ENCODE data around the gene AGBL5.
A peak's percentile ranks its signal among the peaks of the same experiment; 100 is the strongest.

Gene AGBL5

GRCh38 chr2:27086090-27086723, 34.7 kb downstream of the AGBL5 start (continued):
- TF ChIP-seq PATZ1 (tag by site-specific recombination; IDR thresholded peaks at IDR 0.05) (0 out of 2 replicates have a peak, but pooled peaks have one; percentile 17), ZNF239 (tag by site-specific recombination; IDR thresholded peaks at IDR 0.05) (no peak), ZNF660 (tag by site-specific recombination; IDR thresholded peaks at IDR 0.05) (peak; percentile 62; the same call in 1 of the 2 replicates), ZNF76 (tag by site-specific recombination; IDR thresholded peaks at IDR 0.05; ENCODE audit: borderline replicate concordance, low read depth) (0 out of 2 replicates have a peak, but pooled peaks have one; percentile 12), FEZF1 (tag by site-specific recombination; IDR thresholded peaks at IDR 0.05) (no peak), GLIS2 (tag by site-specific recombination; IDR thresholded peaks at IDR 0.05) (peak; percentile 64), ZNF169 (tag by site-specific recombination; IDR thresholded peaks at IDR 0.05) (no peak), ZNF645 (tag by site-specific recombination; IDR thresholded peaks at IDR 0.05) (no peak), CTCF (tag by site-specific recombination; IDR thresholded peaks at IDR 0.05) (peak; percentile 71), ZNF10 (tag by site-specific recombination; IDR thresholded peaks at IDR 0.05) (peak; percentile 63; the same call in 1 of the 2 replicates), ZBTB6 (tag by site-specific recombination; IDR thresholded peaks at IDR 0.05) (peak; percentile 86; the same call in 1 of the 2 replicates), ATF2 (tag by site-specific recombination; IDR thresholded peaks at IDR 0.05; ENCODE audit: low read depth) (no peak), ZNF426 (tag by site-specific recombination; IDR thresholded peaks at IDR 0.05) (no peak), ZBTB21 (tag by site-specific recombination; IDR thresholded peaks at IDR 0.05) (no peak), YY2 (tag by site-specific recombination; IDR thresholded peaks at IDR 0.05) (0 out of 2 replicates have a peak, but pooled peaks have one; percentile 11), ZFHX2 (tag by site-specific recombination; conservative IDR thresholded peaks at IDR 0.05) (peak; percentile 54)
- TF ChIP-seq, protein P1, sequence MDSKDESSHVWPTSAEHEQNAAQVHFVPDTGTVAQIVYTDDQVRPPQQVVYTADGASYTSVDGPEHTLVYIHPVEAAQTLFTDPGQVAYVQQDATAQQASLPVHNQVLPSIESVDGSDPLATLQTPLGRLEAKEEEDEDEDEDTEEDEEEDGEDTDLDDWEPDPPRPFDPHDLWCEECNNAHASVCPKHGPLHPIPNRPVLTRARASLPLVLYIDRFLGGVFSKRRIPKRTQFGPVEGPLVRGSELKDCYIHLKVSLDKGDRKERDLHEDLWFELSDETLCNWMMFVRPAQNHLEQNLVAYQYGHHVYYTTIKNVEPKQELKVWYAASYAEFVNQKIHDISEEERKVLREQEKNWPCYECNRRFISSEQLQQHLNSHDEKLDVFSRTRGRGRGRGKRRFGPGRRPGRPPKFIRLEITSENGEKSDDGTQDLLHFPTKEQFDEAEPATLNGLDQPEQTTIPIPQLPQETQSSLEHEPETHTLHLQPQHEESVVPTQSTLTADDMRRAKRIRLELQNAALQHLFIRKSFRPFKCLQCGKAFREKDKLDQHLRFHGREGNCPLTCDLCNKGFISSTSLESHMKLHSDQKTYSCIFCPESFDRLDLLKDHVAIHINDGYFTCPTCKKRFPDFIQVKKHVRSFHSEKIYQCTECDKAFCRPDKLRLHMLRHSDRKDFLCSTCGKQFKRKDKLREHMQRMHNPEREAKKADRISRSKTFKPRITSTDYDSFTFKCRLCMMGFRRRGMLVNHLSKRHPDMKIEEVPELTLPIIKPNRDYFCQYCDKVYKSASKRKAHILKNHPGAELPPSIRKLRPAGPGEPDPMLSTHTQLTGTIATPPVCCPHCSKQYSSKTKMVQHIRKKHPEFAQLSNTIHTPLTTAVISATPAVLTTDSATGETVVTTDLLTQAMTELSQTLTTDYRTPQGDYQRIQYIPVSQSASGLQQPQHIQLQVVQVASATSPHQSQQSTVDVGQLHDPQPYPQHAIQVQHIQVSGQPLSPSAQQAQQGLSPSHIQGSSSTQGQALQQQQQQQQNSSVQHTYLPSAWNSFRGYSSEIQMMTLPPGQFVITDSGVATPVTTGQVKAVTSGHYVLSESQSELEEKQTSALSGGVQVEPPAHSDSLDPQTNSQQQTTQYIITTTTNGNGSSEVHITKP (tag by site-specific recombination; IDR thresholded peaks at IDR 0.05) = no peak
- TF ChIP-seq, protein P2, sequence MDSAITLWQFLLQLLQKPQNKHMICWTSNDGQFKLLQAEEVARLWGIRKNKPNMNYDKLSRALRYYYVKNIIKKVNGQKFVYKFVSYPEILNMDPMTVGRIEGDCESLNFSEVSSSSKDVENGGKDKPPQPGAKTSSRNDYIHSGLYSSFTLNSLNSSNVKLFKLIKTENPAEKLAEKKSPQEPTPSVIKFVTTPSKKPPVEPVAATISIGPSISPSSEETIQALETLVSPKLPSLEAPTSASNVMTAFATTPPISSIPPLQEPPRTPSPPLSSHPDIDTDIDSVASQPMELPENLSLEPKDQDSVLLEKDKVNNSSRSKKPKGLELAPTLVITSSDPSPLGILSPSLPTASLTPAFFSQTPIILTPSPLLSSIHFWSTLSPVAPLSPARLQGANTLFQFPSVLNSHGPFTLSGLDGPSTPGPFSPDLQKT (IDR thresholded peaks at IDR 0.05; ENCODE audit: borderline replicate concordance, low read depth, low read length) = no peak
- TF ChIP-seq, protein P3, sequence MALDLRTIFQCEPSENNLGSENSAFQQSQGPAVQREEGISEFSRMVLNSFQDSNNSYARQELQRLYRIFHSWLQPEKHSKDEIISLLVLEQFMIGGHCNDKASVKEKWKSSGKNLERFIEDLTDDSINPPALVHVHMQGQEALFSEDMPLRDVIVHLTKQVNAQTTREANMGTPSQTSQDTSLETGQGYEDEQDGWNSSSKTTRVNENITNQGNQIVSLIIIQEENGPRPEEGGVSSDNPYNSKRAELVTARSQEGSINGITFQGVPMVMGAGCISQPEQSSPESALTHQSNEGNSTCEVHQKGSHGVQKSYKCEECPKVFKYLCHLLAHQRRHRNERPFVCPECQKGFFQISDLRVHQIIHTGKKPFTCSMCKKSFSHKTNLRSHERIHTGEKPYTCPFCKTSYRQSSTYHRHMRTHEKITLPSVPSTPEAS (tag by site-specific recombination; IDR thresholded peaks at IDR 0.05) = no peak
- TF ChIP-seq, protein P4, sequence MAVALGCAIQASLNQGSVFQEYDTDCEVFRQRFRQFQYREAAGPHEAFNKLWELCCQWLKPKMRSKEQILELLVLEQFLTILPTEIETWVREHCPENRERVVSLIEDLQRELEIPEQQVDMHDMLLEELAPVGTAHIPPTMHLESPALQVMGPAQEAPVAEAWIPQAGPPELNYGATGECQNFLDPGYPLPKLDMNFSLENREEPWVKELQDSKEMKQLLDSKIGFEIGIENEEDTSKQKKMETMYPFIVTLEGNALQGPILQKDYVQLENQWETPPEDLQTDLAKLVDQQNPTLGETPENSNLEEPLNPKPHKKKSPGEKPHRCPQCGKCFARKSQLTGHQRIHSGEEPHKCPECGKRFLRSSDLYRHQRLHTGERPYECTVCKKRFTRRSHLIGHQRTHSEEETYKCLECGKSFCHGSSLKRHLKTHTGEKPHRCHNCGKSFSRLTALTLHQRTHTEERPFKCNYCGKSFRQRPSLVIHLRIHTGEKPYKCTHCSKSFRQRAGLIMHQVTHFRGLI (tag by site-specific recombination; IDR thresholded peaks at IDR 0.05) = no peak
- TF ChIP-seq, protein P5, sequence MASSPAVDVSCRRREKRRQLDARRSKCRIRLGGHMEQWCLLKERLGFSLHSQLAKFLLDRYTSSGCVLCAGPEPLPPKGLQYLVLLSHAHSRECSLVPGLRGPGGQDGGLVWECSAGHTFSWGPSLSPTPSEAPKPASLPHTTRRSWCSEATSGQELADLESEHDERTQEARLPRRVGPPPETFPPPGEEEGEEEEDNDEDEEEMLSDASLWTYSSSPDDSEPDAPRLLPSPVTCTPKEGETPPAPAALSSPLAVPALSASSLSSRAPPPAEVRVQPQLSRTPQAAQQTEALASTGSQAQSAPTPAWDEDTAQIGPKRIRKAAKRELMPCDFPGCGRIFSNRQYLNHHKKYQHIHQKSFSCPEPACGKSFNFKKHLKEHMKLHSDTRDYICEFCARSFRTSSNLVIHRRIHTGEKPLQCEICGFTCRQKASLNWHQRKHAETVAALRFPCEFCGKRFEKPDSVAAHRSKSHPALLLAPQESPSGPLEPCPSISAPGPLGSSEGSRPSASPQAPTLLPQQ (tag by site-specific recombination; IDR thresholded peaks at IDR 0.05) = 0 out of 2 replicates have a peak, but pooled peaks have one; percentile 11

Data from HEK293 (cell line).